GM12874 (cell line): ENCODE results near the gene SETD1B.

Experiments
- TF ChIP-seq, protein P1 (sequence below): IDR thresholded peaks from 2 replicates; pipeline ENCODE4 v1.5.1; 2011; ENCODE audit warnings: low read depth, mild to moderate bottlenecking, control low read depth, low read length, moderate library complexity; ENCODE audit not compliant: insufficient read depth

The SETD1B gene

DNA sequence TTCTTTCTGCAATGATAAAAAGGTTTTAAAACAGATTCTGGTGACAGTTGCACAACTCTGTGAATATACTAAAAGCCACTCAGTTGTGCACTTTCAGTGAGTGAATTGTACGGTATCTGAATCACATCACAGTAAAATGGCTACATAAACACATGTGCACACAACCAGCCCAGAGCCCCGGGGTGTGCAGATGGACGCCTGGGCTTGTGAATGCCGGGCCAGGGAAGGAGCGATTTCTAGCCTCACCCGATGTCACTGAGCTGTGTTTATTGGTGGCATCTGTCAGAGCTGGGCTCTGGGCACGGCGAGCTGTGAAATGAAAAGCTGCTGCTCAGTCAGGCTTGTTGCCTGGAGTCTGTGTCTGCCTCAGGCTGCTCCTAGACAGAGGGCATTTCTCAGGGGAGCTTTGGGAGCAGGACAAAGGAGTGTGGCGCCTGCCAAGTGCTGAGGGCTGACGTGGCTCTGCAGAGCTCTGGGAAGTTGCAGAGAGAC lies 36.2 kb upstream of the SETD1B start:
- TF ChIP-seq, protein P1, sequence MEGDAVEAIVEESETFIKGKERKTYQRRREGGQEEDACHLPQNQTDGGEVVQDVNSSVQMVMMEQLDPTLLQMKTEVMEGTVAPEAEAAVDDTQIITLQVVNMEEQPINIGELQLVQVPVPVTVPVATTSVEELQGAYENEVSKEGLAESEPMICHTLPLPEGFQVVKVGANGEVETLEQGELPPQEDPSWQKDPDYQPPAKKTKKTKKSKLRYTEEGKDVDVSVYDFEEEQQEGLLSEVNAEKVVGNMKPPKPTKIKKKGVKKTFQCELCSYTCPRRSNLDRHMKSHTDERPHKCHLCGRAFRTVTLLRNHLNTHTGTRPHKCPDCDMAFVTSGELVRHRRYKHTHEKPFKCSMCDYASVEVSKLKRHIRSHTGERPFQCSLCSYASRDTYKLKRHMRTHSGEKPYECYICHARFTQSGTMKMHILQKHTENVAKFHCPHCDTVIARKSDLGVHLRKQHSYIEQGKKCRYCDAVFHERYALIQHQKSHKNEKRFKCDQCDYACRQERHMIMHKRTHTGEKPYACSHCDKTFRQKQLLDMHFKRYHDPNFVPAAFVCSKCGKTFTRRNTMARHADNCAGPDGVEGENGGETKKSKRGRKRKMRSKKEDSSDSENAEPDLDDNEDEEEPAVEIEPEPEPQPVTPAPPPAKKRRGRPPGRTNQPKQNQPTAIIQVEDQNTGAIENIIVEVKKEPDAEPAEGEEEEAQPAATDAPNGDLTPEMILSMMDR: no peak

DNA sequence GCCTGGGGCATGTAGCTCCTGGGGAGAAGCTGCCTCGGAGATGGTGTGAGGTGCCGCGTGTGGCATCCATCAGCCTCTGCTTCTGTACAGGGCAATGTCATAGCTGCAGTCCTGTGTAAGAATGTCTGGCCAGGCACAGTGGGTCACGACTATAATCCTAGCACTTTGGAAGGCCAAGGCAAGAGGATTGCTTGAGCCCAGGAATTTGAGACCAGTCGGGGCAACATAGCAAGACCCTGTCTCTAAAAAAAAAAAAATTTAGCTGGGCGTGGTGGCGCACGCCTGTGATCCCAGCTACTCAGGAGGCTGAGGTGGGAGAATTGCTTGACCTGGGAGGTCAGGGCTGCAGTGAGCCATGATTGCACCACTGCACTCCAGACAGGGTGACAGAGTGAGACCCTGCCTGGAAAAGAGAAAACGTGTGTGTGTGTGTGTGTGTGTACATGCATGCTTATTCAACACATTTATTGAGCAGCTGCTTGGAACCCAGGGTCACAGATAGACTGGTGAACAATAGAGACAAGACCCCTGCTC lies 34.4 kb upstream of the SETD1B start:
- TF ChIP-seq, protein P1: no peak

DNA sequence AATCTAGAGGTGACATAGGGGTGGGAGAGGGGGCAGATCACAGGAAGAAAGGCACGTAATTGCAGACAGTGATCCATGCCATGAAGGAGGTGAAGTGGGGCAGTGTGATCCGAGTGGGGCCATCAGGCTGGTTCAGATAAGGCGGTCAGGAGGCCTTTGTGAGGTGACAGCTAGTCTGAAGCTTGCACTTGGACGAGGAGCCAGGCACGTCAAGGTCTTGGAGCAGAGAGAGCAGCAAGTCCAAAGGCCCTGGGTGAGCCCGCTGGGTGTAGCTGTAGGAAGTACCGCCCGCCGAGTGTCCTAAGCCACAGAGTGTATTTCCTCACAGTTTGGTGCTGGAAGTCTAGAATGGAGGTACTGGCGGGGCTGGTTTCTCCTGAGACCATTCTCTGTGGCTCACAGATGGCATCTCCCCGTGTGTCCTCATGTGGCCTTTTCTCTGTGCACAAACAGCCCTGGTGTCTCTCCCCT lies 33.9 kb upstream of the SETD1B start:
- TF ChIP-seq, protein P1: no peak

DNA sequence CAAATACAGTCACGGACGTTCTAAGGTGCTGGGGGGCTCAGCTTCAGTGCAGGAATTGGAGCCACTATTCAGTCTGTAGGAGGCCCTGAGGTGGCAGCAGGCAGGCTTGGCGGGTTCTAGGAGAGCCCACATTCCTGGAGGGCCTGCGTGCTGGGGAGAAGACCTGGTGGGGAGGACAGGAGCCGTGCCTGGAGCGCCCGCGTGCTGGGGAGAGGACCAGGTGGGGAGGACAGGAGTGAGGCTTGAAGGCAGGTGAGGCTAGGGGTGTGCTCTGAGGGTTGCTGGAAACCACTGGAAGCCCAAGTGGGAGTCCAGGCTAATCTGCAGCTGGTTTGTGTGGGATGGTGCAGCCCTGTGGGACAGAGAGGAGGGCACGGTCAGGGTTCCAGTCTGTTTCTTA lies 33.4 kb upstream of the SETD1B start:
- TF ChIP-seq, protein P1: no peak

DNA sequence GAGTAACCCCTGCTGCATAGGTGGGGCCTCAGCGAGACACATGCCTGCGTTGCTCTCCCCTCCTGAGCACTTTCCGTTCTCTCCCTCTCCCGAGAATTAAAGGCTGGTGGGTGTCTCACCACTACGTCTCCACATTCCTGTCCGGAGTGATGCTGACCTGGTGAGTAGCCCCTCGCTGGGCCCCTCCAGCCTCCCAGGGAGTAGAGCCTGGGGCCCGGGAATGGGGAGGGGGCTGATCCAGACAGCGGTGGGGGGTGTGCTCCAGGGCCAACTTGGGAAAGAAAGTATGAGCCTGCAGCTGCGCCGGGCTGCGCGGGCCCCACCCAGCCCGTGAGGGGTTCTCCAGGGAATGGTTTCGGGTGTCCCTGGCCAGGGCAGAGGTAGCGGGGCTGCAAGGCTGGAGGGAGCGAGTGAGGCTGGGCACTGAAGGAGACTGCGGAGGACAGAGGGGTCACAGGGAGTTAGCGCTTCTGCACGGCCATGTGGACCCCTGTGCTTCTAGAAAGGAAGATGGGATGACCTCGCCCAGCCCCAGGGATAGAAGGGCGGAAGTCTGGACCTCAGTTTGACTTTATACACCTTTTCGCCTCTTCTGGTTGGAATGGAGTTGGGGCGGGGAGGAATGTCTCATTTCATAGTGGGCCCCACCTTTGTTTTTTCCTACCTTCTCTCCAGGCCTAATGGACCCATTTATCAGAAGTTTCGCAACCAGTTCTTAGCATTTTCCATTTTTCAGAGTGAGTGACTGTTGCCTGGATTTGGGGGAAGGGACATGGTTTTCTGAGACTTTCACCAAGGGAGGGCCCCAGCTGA lies 32.8 kb upstream of the SETD1B start:
- TF ChIP-seq, protein P1: no peak

DNA sequence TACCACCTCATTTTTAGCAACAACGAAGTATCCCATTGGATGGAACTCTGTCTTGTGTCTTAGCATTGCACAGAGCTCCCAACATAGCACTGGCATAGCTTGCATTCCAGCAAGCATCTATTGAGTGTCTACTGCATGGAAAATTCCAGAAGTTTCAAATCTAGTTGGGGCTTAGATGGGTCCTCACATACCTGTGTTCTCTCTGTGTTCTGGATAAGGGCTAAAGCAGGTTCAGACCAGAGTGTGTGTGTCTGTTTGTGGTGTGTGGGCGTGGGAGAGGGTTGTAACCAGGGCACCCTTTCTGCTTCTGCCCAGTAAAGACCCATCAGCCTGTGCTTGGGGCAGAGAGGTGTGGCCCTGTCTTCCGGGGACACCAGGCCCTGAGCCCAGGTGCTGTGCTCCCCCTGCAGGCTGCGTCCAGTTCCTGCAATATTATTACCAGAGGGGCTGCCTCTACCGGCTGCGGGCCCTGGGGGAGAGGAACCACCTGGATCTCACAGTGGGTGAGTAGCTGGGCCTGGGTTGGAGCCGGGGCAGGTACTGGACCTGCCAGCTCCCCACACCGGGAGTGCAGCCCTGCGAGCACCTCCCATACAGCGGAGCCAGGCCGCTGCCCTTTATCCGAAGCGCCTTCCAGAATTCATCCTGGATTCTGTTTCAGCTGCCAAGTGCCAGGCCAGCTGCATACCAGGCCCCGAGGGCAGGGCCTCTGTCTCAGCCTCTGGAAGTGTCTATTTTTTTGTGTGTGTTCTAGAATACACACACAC lies 30.6 kb upstream of the SETD1B start:
- TF ChIP-seq, protein P1: peak; percentile 93

DNA sequence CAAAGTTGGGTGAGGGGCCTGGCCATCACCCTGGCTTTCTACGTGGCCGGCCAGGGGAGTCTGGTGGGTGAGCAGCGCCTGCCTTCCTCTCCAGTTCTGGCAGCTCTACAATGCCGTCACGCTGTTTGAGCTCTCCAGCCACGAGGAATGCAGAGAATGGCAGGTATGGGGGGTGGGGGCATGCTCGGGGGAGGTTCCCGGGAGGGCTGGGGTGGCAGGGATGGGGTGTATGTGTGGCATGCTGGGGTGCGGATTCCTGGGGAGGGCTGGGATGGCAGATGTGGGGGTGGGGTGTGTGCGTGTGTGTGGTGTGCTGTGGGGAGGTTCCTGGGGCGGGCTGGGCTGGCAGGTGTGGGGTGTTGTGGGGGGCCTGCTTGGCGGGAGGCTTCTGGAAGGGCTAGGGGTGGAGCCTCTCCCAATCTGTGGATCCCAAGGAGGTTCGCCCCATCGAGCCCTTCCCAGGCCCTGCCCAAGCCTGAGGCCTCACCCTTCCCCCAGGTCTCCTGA lies 28.8 kb upstream of the SETD1B start:
- TF ChIP-seq, protein P1: no peak
